ENCODE data around the gene TJP1.

GRCh38 chr15:29863438-29863837 lies 41.2 kb upstream of the TJP1 start:
- no peak for TF ChIP-seq CTCF (IDR thresholded peaks at IDR 0.05)
- TF ChIP-seq EZH2 (IDR thresholded peaks at IDR 0.05; ENCODE audit: borderline replicate concordance, insufficient read depth, low read depth, low read length, poor library complexity, severe bottlenecking), result no peak

Measured in B cell (primary cell).